Activated CD4-positive, alpha-beta T cell treated with anti-CD3 and anti-CD28 coated beads, Interleukin-2, amount 50 U/mL, for 24 hours (primary cell): ENCODE results near the gene PDIA4.
"Not testable (repeated sequence)": the region's sequence is repeated elsewhere in the genome, so short reads cannot be mapped to it uniquely, and the experiment has no call there.

Experiments used
- DNase-seq, 2 donors: peaks; one replicate each; pipeline ENCODE4 v3.0.0-alpha.2; 2020; ENCODE audit warnings: low read depth in 1 of 2, low spot score in 1 of 2

The PDIA4 gene

GRCh38 chr7:149003560-149004305, 24.6 kb downstream of the PDIA4 start:
- no peak for DNase-seq

GRCh38 chr7:149003018-149003417, 25.3 kb downstream of the PDIA4 start:
- DNase-seq, result no peak

- no peak for DNase-seq
Measured at GRCh38 chr7:149002604-149003003, 25.7 kb downstream of the PDIA4 start.

GRCh38 chr7:149001427-149002068, 26.8 kb downstream of the PDIA4 start:
- DNase-seq, result no peak

DNA sequence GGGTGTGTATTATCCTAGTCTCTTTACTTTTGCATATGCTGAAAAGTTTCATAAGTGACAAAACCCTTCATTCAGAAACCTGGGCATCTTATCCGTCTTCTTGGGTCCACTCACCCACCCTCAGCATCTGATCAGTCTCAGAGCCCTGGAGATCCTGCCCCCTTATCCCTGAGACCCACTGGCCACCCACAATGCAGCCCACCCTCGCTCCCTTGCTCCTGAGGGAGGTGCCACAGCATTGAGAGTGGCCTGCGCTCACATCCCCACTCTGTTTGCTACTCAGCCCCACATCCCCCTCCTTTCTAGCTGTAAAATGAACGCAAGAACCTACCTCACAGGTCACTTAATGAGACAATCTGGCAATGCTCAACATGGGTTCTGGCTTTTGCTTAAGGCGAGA, 27.3 kb downstream of the PDIA4 start:
- DNase-seq, result no peak

DNA sequence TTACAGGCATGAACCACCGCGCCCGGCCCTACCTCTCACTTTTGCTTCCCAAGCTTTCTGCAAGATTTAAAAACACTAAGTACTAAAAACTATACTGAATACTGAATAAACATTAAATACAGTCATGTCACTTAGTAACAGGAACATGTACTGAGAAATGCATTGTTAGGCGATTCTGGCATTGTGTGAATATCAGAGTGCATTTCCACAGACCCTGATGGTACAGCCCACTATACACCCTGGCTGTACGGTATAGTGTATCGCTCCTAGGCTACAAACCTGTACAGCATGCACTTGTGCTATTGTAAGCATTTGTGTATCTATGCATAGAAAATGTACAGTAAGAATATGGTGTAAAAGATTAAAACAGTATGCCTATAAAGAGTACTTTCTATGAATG, 29.1 kb downstream of the PDIA4 start:
- DNase-seq, result no peak

GRCh38 chr7:148997497-148997896, 30.8 kb downstream of the PDIA4 start:
- no peak for DNase-seq

DNA sequence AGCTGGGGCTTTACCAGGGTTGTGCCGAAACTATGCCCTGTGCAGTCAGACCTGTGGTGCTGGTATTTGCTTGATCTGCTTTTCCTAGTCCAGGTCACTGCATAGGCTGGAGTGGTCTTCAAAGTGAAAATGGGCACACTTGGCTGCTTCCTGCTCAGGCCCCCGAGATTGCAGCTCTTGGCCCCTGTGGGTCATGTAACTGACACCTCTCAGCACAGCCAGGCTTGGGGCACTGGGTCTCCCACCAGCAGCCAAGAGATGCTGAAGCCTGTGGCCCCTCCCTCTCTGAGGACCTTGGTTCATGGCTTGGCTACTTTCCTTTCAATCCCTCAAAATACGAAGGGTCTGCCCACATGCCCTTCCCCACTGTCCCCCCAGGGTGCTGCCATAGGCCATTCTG, 33.7 kb downstream of the PDIA4 start:
- no peak for DNase-seq

- no peak for DNase-seq
Measured at GRCh38 chr7:148993193-148993592, 35.1 kb downstream of the PDIA4 start.

GRCh38 chr7:148991536-148991935, 36.8 kb downstream of the PDIA4 start:
- no peak for DNase-seq

DNA sequence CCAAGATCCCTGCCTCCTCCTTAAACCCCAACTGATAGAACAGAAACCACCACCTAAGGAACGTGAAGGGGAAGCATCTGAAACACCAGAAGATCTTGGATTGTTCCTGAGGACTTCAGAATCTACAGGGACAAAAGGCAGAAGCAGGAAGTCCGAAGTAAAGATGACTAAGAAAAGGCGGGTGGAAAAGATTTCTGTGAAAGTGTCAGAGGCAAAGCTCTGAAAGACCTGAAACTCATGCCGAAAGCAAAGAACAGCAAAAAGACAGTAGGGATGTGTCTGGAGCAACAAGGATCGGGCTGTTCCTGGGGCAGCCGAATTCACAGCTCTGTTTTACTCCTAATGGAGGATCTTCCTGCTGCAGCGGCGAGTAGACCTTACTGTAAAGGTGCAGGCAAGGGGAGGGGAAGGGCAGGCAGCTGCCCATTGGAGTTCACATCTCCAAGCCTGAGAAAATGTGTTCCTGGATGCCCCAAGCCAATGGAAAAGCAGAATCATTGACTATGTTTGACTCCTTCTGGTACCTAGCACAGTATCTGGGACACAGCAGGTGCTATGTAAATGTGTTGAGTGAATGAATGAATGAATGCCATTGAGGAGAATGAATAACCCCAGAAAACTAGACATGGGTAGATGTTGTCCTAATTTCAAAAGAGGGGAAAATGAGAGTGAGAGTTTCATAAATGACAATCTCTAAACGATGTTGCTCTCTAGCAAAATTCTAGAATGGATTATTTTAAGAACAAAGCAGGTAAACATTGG, 40.4 kb downstream of the PDIA4 start:
- DNase-seq, result no peak

- DNase-seq, result peak; percentile 49 to 74
Measured at GRCh38 chr7:148987010-148987750, 41.1 kb downstream of the PDIA4 start.

- no peak for DNase-seq
Measured at GRCh38 chr7:148986742-148987009, 41.6 kb downstream of the PDIA4 start.

- peak; percentile 57 to 82 for DNase-seq
Measured at GRCh38 chr7:148983200-148984146, 44.8 kb downstream of the PDIA4 start.

- DNase-seq, result no peak
Measured at GRCh38 chr7:148982654-148983199, 45.6 kb downstream of the PDIA4 start.

- no peak for DNase-seq
Measured at GRCh38 chr7:148979827-148980226, 48.5 kb downstream of the PDIA4 start.

- not testable (repeated sequence) for DNase-seq
Measured at GRCh38 chr7:148979072-148979471, 49.2 kb downstream of the PDIA4 start.

DNA sequence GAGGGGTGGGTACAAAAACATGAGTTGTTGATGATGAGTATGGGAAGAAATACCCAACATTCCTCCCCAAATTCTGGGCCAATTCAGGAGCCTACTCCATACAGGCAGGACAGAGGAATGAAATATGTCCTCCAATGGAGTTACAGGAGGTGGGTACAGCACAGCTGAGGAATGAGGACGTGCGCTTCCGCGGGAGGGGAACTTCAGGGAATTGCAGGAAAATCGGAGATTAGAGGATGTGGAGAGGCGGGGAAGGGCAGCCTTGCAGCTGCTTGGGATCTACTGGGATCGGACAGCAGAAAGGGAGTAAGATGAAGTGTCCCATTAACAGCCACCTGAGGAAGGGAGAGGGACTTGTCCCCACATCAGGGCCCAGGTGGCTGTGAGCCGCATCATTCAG, 50.2 kb downstream of the PDIA4 start:
- no peak for DNase-seq

DNA sequence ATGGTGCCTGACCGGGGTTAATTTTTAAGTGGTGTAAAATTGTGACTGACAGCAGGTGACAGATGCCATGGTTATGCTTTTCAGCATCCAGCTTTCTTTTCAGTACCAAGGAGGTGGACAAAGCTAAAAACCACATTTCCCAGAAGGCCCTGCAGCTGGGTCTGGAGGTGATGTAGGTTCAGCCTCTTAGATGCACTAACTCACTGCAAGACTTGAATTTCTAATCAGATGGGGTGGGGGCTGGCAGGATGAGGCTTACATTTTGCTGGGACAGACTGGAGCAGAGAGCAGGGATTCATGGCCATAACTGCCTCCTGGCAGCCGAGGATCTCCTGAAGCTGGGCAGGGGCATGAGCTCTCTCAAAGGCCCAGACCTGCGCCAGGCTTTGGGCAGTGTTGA, 52.4 kb downstream of the PDIA4 start:
- no peak for DNase-seq

- no peak for DNase-seq
Measured at GRCh38 chr7:148973256-148973655, 55.0 kb downstream of the PDIA4 start.
